GM23248 (cell line): ENCODE measurements around the gene SFT2D2. TPM values are rescaled to one million over a fixed set of nuclear protein-coding genes. Genes with fewer than 3 reads are reported as not detected.

ENCODE experiments used
- DNase-seq: peaks from one replicate; pipeline ENCODE4 v3.0.0-alpha.2; 2015
- H2AFZ ChIP-seq: fragments of 200-600 bp; sonication (generic); 2 replicates; pipeline ENCODE4 v1.6.1; 2016; ENCODE audit warnings: antibody characterized with exemption
- H3F3A ChIP-seq: fragments of 200-600 bp; sonication (generic); 2 replicates; pipeline ENCODE4 v1.6.1; 2016; ENCODE audit warnings: mild to moderate bottlenecking, antibody characterized with exemption, mixed run types; ENCODE audit not compliant: insufficient read depth
- H3K27ac ChIP-seq: fragments of 200-600 bp; sonication (generic); 2 replicates; pipeline ENCODE4 v1.5.1; 2016; ENCODE audit warnings: mild to moderate bottlenecking
- H3K27me3 ChIP-seq: fragments of 200-600 bp; sonication (generic); replicated peaks from 2 replicates; pipeline ENCODE4 v1.6.1; 2016; ENCODE audit warnings: mild to moderate bottlenecking; ENCODE audit not compliant: insufficient read depth
- H3K36me3 ChIP-seq: fragments of 200-600 bp; sonication (generic); 2 replicates; pipeline ENCODE4 v1.6.1; 2016; ENCODE audit warnings: low read depth, mild to moderate bottlenecking
- H3K4me1 ChIP-seq: fragments of 200-600 bp; sonication (generic); 2 replicates; pipeline ENCODE4 v1.6.1; 2016; ENCODE audit warnings: mild to moderate bottlenecking; ENCODE audit not compliant: insufficient read depth
- H3K4me2 ChIP-seq: fragments of 200-600 bp; sonication (generic); one replicate; pipeline ENCODE4 v1.6.1; 2016; ENCODE audit warnings: mild to moderate bottlenecking; ENCODE audit not compliant: unreplicated experiment
- H3K4me3 ChIP-seq: fragments of 200-600 bp; sonication (generic); 2 replicates; pipeline ENCODE4 v1.5.1; 2016; ENCODE audit warnings: mild to moderate bottlenecking
- H3K79me2 ChIP-seq: fragments of 200-600 bp; sonication (generic); 2 replicates; pipeline ENCODE4 v1.6.1; 2016; ENCODE audit warnings: mild to moderate bottlenecking; ENCODE audit not compliant: insufficient read depth
- H3K9ac ChIP-seq: fragments of 200-600 bp; sonication (generic); 2 replicates; pipeline ENCODE4 v1.6.1; 2016; ENCODE audit warnings: mild to moderate bottlenecking
- H3K9me2 ChIP-seq: fragments of 200-600 bp; sonication (generic); 2 replicates; pipeline ENCODE4 v1.6.1; 2016; ENCODE audit warnings: mixed run types, mild to moderate bottlenecking, moderate library complexity; ENCODE audit not compliant: insufficient read depth
- H3K9me3 ChIP-seq: fragments of 200-600 bp; sonication (generic); one replicate; pipeline ENCODE4 v1.6.1; 2017; ENCODE audit warnings: low read depth
- H4K20me1 ChIP-seq: fragments of 200-600 bp; sonication (generic); 2 replicates; pipeline ENCODE4 v1.6.0; 2016; ENCODE audit not compliant: insufficient read depth
- EZH2 ChIP-seq: fragments of 200-600 bp; sonication (generic); IDR thresholded peaks from 2 replicates; pipeline ENCODE4 v1.6.1; 2018; ENCODE audit warnings: antibody characterized with exemption, mild to moderate bottlenecking; ENCODE audit not compliant: insufficient read depth, poor library complexity, severe bottlenecking
- EZH2phosphoT487 ChIP-seq: fragments of 200-600 bp; sonication (generic); IDR thresholded peaks from 2 replicates; pipeline ENCODE4 v1.6.1; 2018; ENCODE audit warnings: antibody characterized with exemption, moderate library complexity, mild to moderate bottlenecking, low read depth; ENCODE audit not compliant: insufficient read depth
- WGBS, 2 experiments: methylation state at CpG; one replicate each; pipeline ENCODE4 v1.1.6; 2015 to 2017; ENCODE audit warnings: low lambda C conversion rate in 2 of 2, low coverage in 1 of 2; ENCODE audit errors: missing lambda C conversion rate in 2 of 2; 5-methylcytosine and 5-hydroxymethylcytosine counted together
- in situ Hi-C: fragments of 300-500 bp; cut with MboI; formaldehyde crosslinking; loops from 2 replicates; pipeline ENCODE4 v1.15.0; 2020
- polyA plus RNA-seq: library from polyadenylated mRNA; unstranded; fragments of >200 nt; fragmentation: Nextera tagmentation; extraction: Ambion mirVana; gene quantifications from 2 replicates; pipeline ENCODE4 v1.2.1, GENCODE V29; 2016
- total RNA-seq: library from RNA; depleted of rRNA; stranded (reverse); fragments of >200 nt; shearing (Covaris generic); gene quantifications from 2 replicates; pipeline ENCODE4 v1.2.3, GENCODE V29; 2014

SFT2D2 gene
- total and polyA plus RNA-seq, 2 experiments from 2014 or later = 38.4 to 54.4 TPM

DNA sequence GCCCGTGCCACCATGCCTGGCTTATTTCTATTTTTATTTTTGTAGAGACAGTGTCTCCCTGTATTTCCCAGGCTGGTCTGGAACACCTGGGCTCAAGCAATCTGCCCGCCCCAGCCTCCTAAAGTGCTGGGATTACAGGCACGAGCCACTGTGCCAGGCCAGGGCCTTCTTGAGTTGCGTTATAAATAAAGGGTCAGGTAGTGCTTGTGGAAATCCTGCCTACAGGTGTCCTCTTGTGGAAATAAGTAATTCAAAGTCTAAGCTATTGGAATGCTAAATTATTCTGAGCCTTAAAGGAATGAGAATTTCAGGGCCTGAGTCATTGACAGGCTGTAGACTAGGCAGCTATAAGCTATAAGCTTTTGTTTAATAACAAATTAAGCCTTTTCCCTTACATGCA, 8.1 kb upstream of the SFT2D2 start:
- WGBS, 2 experiments = 93 to 99% methylated on average over 4 of the region's 4 CpGs
- Histone ChIP-seq H3K9me2 (no peaks in the 10 kb centered on the region), H2AFZ (no peak overlapping the region), H3K27me3 (no peaks in the 10 kb centered on the region), H3K4me1 (no peaks in the 10 kb centered on the region), H3K36me3 (no peaks in the 10 kb centered on the region), H4K20me1 (no peaks in the 10 kb centered on the region), H3K9me3 (no peaks in the 10 kb centered on the region), H3K79me2 (no peaks in the 10 kb centered on the region), H3F3A (no peaks in the 10 kb centered on the region), H3K4me2 (no peak overlapping the region), H3K27ac (no peak overlapping the region), H3K4me3 (no peak overlapping the region), H3K9ac (no peak overlapping the region)
- no peak for DNase-seq
- TF ChIP-seq EZH2 (no peak), EZH2phosphoT487 (no peak)
- in situ Hi-C loops = no loop called here

DNA sequence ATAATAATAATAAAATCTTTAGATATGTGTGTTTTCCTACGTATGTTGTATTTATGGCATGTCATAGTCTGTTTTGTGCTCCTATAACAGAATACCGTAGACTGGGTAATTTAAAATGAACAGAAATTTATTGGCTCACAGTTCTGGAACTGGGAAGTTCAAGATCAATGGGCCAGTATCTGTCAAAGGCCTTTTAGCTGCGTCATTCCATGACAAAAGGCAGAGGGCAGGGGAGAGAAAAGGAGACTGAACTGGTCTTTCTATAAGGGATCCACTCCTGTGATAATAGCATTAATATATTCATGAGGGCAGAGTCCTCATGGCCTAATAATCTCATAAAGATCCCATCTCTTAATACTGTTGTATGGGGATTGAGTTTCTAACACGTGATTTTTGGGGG, 7.1 kb upstream of the SFT2D2 start:
- no peaks in the 10 kb centered on the region for H3K79me2 ChIP-seq
- H2AFZ ChIP-seq = no peak overlapping the region
- no peaks in the 10 kb centered on the region for H3K9me3 ChIP-seq
- no peak overlapping the region for H3K9ac ChIP-seq
- TF ChIP-seq EZH2 (no peak), EZH2phosphoT487 (no peak)
- no peaks in the 10 kb centered on the region for H3K36me3 ChIP-seq
- H3K4me2 ChIP-seq = no peak overlapping the region
- H4K20me1 ChIP-seq = no peaks in the 10 kb centered on the region
- no peak overlapping the region for H3K4me3 ChIP-seq
- peaks cover 2% of the 10 kb centered on the region; the same call in 1 of the 2 replicates for H3F3A ChIP-seq
- no peak overlapping the region for H3K27ac ChIP-seq
- in situ Hi-C loops = no loop called here
- H3K27me3 ChIP-seq = no peaks in the 10 kb centered on the region
- H3K4me1 ChIP-seq = no peaks in the 10 kb centered on the region
- WGBS, 2 experiments = 69% methylated on average over 4 of the region's 4 CpGs
- no peak for DNase-seq
- H3K9me2 ChIP-seq = no peaks in the 10 kb centered on the region

DNA sequence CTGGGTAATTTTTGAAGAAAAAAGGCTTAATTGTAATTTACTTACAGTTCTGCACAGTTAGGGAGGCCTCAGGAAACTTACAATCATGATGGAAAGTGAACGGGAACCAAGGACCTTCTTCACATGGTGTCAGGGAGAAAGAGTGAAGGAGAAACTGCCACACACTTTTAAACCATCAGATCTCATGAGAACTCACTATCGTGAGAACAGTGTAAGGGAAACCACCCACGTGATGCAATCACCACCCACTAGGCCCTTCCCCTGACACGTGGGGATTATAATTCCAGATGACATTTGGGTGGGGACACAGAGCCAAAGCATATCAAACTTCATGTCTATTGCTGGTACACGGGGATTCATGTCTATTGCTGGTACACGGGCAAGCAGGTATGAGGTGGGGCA, 5.3 kb upstream of the SFT2D2 start:
- Histone ChIP-seq H2AFZ (no peak overlapping the region), H3K79me2 (peaks cover 6% of the 10 kb centered on the region; the same call in 1 of the 2 replicates), H3K9me3 (no peaks in the 10 kb centered on the region), H3K4me1 (peaks cover 9% of the 10 kb centered on the region; the same call in 1 of the 2 replicates), H3K4me2 (no peak overlapping the region), H3K27ac (no peak overlapping the region), H4K20me1 (no peaks in the 10 kb centered on the region), H3K36me3 (no peaks in the 10 kb centered on the region), H3K27me3 (no peaks in the 10 kb centered on the region), H3K9ac (no peak overlapping the region), H3K4me3 (no peak overlapping the region), H3F3A (peaks cover 10% of the 10 kb centered on the region; the same call in 1 of the 2 replicates), H3K9me2 (no peaks in the 10 kb centered on the region)
- in situ Hi-C loops = no loop called here
- TF ChIP-seq EZH2 (no peak), EZH2phosphoT487 (no peak)
- no peak for DNase-seq
- WGBS, 2 experiments = 44 to 49% methylated on average over 6 of the region's 6 CpGs

DNA sequence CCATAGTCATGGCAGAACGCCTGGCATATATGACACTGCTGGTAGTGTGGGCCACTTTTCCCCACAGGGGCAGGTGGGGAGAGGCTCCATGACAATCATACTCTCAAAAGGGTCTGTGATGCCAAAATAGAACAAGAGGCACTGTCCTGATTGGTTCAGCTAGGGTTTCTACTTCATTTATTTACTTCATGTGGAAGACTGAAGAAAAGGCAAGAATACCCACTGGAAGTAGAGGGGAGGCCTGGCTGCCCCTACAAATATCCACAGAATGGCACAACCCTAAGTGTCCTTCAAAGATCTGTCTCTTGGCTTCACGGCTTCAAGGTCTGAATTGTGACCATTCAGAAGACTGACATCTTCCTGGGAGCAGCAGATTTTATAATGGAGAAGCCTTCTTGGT, 4.5 kb upstream of the SFT2D2 start:
- Histone ChIP-seq H3K27me3 (no peaks in the 10 kb centered on the region), H3K4me2 (no peak overlapping the region), H2AFZ (no peak overlapping the region), H3K4me1 (peaks cover 10% of the 10 kb centered on the region; the same call in 1 of the 2 replicates), H3K4me3 (no peak overlapping the region), H4K20me1 (no peaks in the 10 kb centered on the region), H3F3A (peaks cover 10% of the 10 kb centered on the region; the same call in 1 of the 2 replicates), H3K9ac (no peak overlapping the region), H3K27ac (no peak overlapping the region), H3K9me3 (no peaks in the 10 kb centered on the region), H3K79me2 (peaks cover 14% of the 10 kb centered on the region), H3K36me3 (no peaks in the 10 kb centered on the region), H3K9me2 (no peaks in the 10 kb centered on the region)
- in situ Hi-C loops = no loop called here
- TF ChIP-seq EZH2phosphoT487 (no peak), EZH2 (no peak)
- no peak for DNase-seq
- WGBS, 2 experiments = 58 to 70% methylated on average over 2 of the region's 2 CpGs

DNA sequence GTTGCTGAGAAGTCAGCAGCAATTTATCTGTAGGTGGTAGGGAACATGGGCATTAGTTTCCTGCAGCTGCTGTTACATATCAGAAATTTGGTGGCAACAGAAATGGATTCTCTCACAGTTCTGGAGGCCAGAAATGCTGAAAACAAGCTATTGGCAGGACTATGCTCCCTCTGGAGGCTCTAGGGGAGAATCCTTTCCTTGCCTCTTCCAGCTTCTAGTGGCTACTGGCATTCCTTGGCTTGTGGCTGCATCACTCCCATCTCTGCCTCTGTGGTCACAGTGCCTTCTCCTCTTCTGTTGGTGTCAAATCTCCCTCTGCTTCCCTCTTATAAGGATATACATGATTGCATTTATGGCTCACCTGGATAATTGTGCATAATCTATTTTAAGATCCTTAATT, 2.5 kb upstream of the SFT2D2 start:
- DNase-seq = no peak
- Histone ChIP-seq H3K36me3 (no peaks in the 10 kb centered on the region), H4K20me1 (no peaks in the 10 kb centered on the region; the same call in 1 of the 2 replicates), H3K9me3 (no peaks in the 10 kb centered on the region), H3K9ac (no peak overlapping the region), H3K4me1 (peaks cover 24% of the 10 kb centered on the region), H3K4me3 (no peak overlapping the region), H3K79me2 (peaks cover 34% of the 10 kb centered on the region), H3K27ac (no peak overlapping the region), H3F3A (peaks cover 27% of the 10 kb centered on the region), H2AFZ (no peak overlapping the region), H3K27me3 (no peaks in the 10 kb centered on the region), H3K4me2 (no peak overlapping the region), H3K9me2 (no peaks in the 10 kb centered on the region)
- in situ Hi-C loops = no loop called here
- TF ChIP-seq EZH2phosphoT487 = no peak
- TF ChIP-seq EZH2 = no peak
